Panc1 (cell line): Measurements from ENCODE around the gene AP3S1.

Source experiments
- POLR2AphosphoS5 ChIP-seq: IDR thresholded peaks from 2 replicates; pipeline ENCODE4 v1.6.1; 2012; ENCODE audit warnings: mild to moderate bottlenecking, low read depth, low read length, moderate library complexity
- SIN3A ChIP-seq: IDR thresholded peaks from 2 replicates; pipeline ENCODE4 v1.6.1; 2012; ENCODE audit warnings: low read depth, mild to moderate bottlenecking, low read length, moderate library complexity, borderline replicate concordance; ENCODE audit not compliant: insufficient read depth
- TF ChIP-seq, protein P1 (sequence below): fragments of 450-650 bp; IDR thresholded peaks from 2 replicates; pipeline ENCODE4 v1.5.1; 2017; ENCODE audit warnings: mild to moderate bottlenecking
- TF ChIP-seq, protein P2 (sequence below), 2 experiments: IDR thresholded peaks; 2 replicates each; pipeline ENCODE4 v1.6.1; 2011 to 2012; ENCODE audit warnings: low read depth in 2 of 2, control low read depth in 1 of 2, low read length in 1 of 2, mild to moderate bottlenecking in 1 of 2, moderate library complexity in 1 of 2; ENCODE audit not compliant: insufficient read depth in 1 of 2

DNA sequence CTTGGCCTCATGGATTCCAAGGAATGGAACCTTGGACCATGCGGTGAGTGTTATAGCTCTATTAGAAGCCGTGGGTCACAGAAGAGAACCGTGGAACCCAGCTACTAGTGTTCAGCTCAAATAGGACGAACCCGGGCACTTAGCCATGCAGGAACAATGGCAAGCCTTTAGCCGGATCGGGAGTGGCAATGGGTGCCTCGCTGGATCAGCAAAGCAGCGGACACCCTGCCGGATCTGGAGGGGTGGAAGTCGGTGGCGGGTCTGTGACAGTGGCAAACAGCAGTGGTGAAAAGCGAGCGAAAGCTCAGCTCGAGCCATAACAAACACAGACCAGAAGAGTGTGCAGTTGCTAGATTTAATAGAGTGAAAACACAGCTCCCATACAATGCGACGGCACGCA, 22.9 kb upstream of the AP3S1 start:
- TF ChIP-seq, protein P1, sequence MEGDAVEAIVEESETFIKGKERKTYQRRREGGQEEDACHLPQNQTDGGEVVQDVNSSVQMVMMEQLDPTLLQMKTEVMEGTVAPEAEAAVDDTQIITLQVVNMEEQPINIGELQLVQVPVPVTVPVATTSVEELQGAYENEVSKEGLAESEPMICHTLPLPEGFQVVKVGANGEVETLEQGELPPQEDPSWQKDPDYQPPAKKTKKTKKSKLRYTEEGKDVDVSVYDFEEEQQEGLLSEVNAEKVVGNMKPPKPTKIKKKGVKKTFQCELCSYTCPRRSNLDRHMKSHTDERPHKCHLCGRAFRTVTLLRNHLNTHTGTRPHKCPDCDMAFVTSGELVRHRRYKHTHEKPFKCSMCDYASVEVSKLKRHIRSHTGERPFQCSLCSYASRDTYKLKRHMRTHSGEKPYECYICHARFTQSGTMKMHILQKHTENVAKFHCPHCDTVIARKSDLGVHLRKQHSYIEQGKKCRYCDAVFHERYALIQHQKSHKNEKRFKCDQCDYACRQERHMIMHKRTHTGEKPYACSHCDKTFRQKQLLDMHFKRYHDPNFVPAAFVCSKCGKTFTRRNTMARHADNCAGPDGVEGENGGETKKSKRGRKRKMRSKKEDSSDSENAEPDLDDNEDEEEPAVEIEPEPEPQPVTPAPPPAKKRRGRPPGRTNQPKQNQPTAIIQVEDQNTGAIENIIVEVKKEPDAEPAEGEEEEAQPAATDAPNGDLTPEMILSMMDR: no peak
- TF ChIP-seq, protein P2, sequence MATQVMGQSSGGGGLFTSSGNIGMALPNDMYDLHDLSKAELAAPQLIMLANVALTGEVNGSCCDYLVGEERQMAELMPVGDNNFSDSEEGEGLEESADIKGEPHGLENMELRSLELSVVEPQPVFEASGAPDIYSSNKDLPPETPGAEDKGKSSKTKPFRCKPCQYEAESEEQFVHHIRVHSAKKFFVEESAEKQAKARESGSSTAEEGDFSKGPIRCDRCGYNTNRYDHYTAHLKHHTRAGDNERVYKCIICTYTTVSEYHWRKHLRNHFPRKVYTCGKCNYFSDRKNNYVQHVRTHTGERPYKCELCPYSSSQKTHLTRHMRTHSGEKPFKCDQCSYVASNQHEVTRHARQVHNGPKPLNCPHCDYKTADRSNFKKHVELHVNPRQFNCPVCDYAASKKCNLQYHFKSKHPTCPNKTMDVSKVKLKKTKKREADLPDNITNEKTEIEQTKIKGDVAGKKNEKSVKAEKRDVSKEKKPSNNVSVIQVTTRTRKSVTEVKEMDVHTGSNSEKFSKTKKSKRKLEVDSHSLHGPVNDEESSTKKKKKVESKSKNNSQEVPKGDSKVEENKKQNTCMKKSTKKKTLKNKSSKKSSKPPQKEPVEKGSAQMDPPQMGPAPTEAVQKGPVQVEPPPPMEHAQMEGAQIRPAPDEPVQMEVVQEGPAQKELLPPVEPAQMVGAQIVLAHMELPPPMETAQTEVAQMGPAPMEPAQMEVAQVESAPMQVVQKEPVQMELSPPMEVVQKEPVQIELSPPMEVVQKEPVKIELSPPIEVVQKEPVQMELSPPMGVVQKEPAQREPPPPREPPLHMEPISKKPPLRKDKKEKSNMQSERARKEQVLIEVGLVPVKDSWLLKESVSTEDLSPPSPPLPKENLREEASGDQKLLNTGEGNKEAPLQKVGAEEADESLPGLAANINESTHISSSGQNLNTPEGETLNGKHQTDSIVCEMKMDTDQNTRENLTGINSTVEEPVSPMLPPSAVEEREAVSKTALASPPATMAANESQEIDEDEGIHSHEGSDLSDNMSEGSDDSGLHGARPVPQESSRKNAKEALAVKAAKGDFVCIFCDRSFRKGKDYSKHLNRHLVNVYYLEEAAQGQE (IDR thresholded peaks at IDR 0.05; ENCODE audit: insufficient read depth in 1 of 2, low read depth in 2 of 2, low read length in 1 of 2): no peak
- TF ChIP-seq POLR2AphosphoS5 (no peak), SIN3A (no peak)
